Endodermal cell (in vitro differentiated cells): ENCODE measurements around the gene SLC9A1. TPM values are rescaled to one million over a fixed set of nuclear protein-coding genes. Genes with fewer than 3 reads are reported as not detected.

Experiments
- DNase-seq: peaks from one replicate; pipeline ENCODE4 v3.0.0-alpha.2; 2017
- H3K27ac ChIP-seq: 2 replicates; pipeline ENCODE4 v1.5.1; 2013; ENCODE audit warnings: mild to moderate bottlenecking, low read depth, low read length, moderate library complexity
- H3K27me3 ChIP-seq: 2 replicates; pipeline ENCODE4 v1.6.1; 2013; ENCODE audit warnings: mild to moderate bottlenecking, low read length, moderate library complexity; ENCODE audit not compliant: insufficient read depth, control insufficient read depth, poor library complexity, severe bottlenecking
- H3K36me3 ChIP-seq: 2 replicates; pipeline ENCODE4 v1.7.0; 2013; ENCODE audit warnings: mild to moderate bottlenecking, low read length, moderate library complexity; ENCODE audit not compliant: control insufficient read depth, insufficient read depth
- H3K4me1 ChIP-seq: one replicate; pipeline ENCODE4 v1.7.0; 2013; ENCODE audit warnings: low read length; ENCODE audit not compliant: control insufficient read depth, insufficient read depth
- H3K4me3 ChIP-seq: 2 replicates; pipeline ENCODE4 v1.5.1; 2013; ENCODE audit warnings: mild to moderate bottlenecking, low read length, moderate library complexity
- H3K9ac ChIP-seq: 2 replicates; pipeline ENCODE4 v1.6.1; 2013; ENCODE audit warnings: mild to moderate bottlenecking, low read length, moderate library complexity; ENCODE audit not compliant: poor library complexity, severe bottlenecking; ENCODE audit errors: extremely low read depth
- H3K9me3 ChIP-seq: 2 replicates; pipeline ENCODE4 v1.6.1; 2013; ENCODE audit warnings: mild to moderate bottlenecking, low read length, moderate library complexity; ENCODE audit not compliant: control insufficient read depth
- H3K27ac Mint-ChIP-seq: 2 replicates; pipeline ENCODE4 v1.8.0; 2020; ENCODE audit warnings: mixed read lengths
- H3K27me3 Mint-ChIP-seq: 2 replicates; pipeline ENCODE4 v1.8.0; 2021; ENCODE audit warnings: mild to moderate bottlenecking, mixed read lengths; ENCODE audit not compliant: insufficient read depth
- H3K36me3 Mint-ChIP-seq: 2 replicates; pipeline ENCODE4 v1.8.0; 2020; ENCODE audit warnings: low read depth, mixed read lengths
- H3K4me1 Mint-ChIP-seq: 2 replicates; pipeline ENCODE4 v1.8.0; 2020; ENCODE audit warnings: mixed read lengths
- H3K4me3 Mint-ChIP-seq: 2 replicates; pipeline ENCODE4 v1.8.0; 2020; ENCODE audit warnings: mild to moderate bottlenecking, moderate library complexity, mixed read lengths
- H3K9me3 Mint-ChIP-seq: 2 replicates; pipeline ENCODE4 v1.8.0; 2020; ENCODE audit warnings: mild to moderate bottlenecking, mixed read lengths
- CTCF ChIP-seq: fragments of 200-600 bp; sonication (generic); conservative IDR thresholded peaks from 2 replicates; pipeline ENCODE4 v1.5.0; 2021; ENCODE audit warnings: antibody characterized with exemption, mild to moderate bottlenecking
- WGBS, 2 experiments: methylation state at CpG; one replicate each; pipeline versions ENCODE4 v1.1.5 to v1.1.7; 2013; ENCODE audit warnings: missing lambda C conversion rate in 2 of 2, mixed read lengths in 1 of 2; ENCODE audit not compliant: insufficient coverage in 1 of 2, insufficient read length in 1 of 2; 5-methylcytosine and 5-hydroxymethylcytosine counted together
- total RNA-seq, 2 donors: library from RNA; stranded (reverse); fragmentation: NEBNext Ultra II Directional in 1 of 2; extraction: Animal tissue kit (Norgen Biotek cat#: 25700) in 1 of 2; gene quantifications; 2 replicates in 1 of 2; 3 replicates in 1 of 2; pipeline ENCODE4 v1.2.1, GENCODE V29; 2021

SLC9A1 gene
- total RNA-seq, 2 donors from 2014 or later: 25.9 to 34.7 TPM

- Mint-ChIP-seq H3K36me3 (peaks cover 20% of the 10 kb centered on the region), H3K4me3 (no peak overlapping the region), H3K9me3 (no peaks in the 10 kb centered on the region), H3K4me1 (no peaks in the 10 kb centered on the region), H3K27ac (no peak overlapping the region), H3K27me3 (no peaks in the 10 kb centered on the region)
- no peaks in the 10 kb centered on the region for H3K27me3 ChIP-seq
- DNase-seq: no peak
- H3K9me3 ChIP-seq: no peaks in the 10 kb centered on the region
- H3K36me3 ChIP-seq: peaks cover 10% of the 10 kb centered on the region
- 86 to 91% methylated on average over 3 to 5 of the region's 5 CpGs for WGBS, 2 experiments
- no peak for TF ChIP-seq CTCF
- H3K4me1 ChIP-seq: no peaks in the 10 kb centered on the region
- no peak overlapping the region for H3K27ac ChIP-seq
- H3K4me3 ChIP-seq: no peak overlapping the region
- no peak overlapping the region for H3K9ac ChIP-seq
Observed at GRCh38 chr1:27114546-27114945, 40.4 kb downstream of the SLC9A1 start.

DNA sequence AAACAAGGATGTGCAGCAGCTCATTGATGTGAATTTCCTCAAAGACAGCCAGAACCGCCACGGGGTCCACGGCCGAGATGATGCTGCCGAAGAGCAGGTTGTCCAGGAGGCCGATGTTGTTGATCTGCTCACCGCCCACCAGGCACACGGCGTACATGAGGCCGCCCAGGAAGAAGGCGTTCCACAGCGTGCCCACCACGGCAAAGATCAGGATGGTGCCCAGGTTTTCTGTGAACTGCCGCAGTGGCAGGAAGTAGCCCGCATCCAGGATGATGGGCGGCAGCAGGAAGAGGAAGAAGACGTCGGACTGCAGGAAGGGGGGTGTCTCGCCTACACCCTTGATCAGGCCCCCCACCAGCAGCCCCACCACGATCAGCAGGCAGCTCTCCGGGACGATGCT lies 41.1 kb downstream of the SLC9A1 start:
- no peak overlapping the region for H3K4me3 Mint-ChIP-seq
- no peak for TF ChIP-seq CTCF
- Histone ChIP-seq H3K4me3 (no peak overlapping the region), H3K36me3 (peaks cover 10% of the 10 kb centered on the region), H3K27ac (no peak overlapping the region), H3K4me1 (no peaks in the 10 kb centered on the region), H3K9ac (no peak overlapping the region), H3K27me3 (no peaks in the 10 kb centered on the region), H3K9me3 (no peaks in the 10 kb centered on the region)
- peaks cover 24% of the 10 kb centered on the region for H3K36me3 Mint-ChIP-seq
- no peaks in the 10 kb centered on the region for H3K9me3 Mint-ChIP-seq
- peak overlapping the region; percentile 10 for H3K27ac Mint-ChIP-seq
- no peaks in the 10 kb centered on the region for H3K27me3 Mint-ChIP-seq
- WGBS, 2 experiments: 96 to 97% methylated on average over 18 to 22 of the region's 22 CpGs
- H3K4me1 Mint-ChIP-seq: no peaks in the 10 kb centered on the region
- no peak for DNase-seq

- Mint-ChIP-seq H3K4me1 (no peaks in the 10 kb centered on the region), H3K9me3 (no peaks in the 10 kb centered on the region), H3K27ac (no peak overlapping the region), H3K4me3 (no peak overlapping the region), H3K36me3 (peaks cover 24% of the 10 kb centered on the region), H3K27me3 (no peaks in the 10 kb centered on the region)
- no peaks in the 10 kb centered on the region for H3K27me3 ChIP-seq
- no peak overlapping the region for H3K9ac ChIP-seq
- H3K27ac ChIP-seq: peak overlapping the region; percentile 17
- H3K9me3 ChIP-seq: no peaks in the 10 kb centered on the region
- H3K36me3 ChIP-seq: peaks cover 10% of the 10 kb centered on the region
- no peak for DNase-seq
- H3K4me1 ChIP-seq: no peaks in the 10 kb centered on the region
- no peak for TF ChIP-seq CTCF
- no peak overlapping the region for H3K4me3 ChIP-seq
- WGBS, 2 experiments: 72 to 85% methylated on average over 2 to 5 of the region's 5 CpGs
Observed at GRCh38 chr1:27111626-27112573, 43.0 kb downstream of the SLC9A1 start.
